Neural cell (in vitro differentiated cells): ENCODE results near the gene TDRD12. TPM values are rescaled to one million over a fixed set of nuclear protein-coding genes. Genes with fewer than 3 reads are reported as not detected.

Source experiments
- H2AFZ ChIP-seq: fragments of 200-600, 300-800 bp; sonication (generic), shearing (Covaris generic); 2 replicates; pipeline ENCODE4 v1.6.0; 2014; ENCODE audit warnings: low read depth, mild to moderate bottlenecking, antibody characterized with exemption, low read length, moderate library complexity
- H3F3A ChIP-seq: fragments of 200-600 bp; shearing (Covaris generic); 2 replicates; pipeline ENCODE4 v1.6.1; 2016; ENCODE audit warnings: mild to moderate bottlenecking, moderate library complexity, mixed read lengths, antibody characterized with exemption, low read length; ENCODE audit not compliant: insufficient read depth, poor library complexity, severe bottlenecking
- H3K27ac ChIP-seq: fragments of 200-600, 300-800 bp; sonication (generic), shearing (Covaris generic); 2 replicates; pipeline ENCODE4 v1.5.1; 2014; ENCODE audit warnings: mild to moderate bottlenecking, low read length, moderate library complexity
- H3K27me3 ChIP-seq: fragments of 300-800, 200-600 bp; sonication (generic), shearing (Covaris generic); 2 replicates; pipeline ENCODE4 v1.6.0; 2014; ENCODE audit warnings: mild to moderate bottlenecking, low read depth, low read length, moderate library complexity; ENCODE audit not compliant: insufficient read depth
- H3K36me3 ChIP-seq: fragments of 300-800, 200-600 bp; sonication (generic), shearing (Covaris generic); 2 replicates; pipeline ENCODE4 v1.5.1; 2014; ENCODE audit warnings: mild to moderate bottlenecking, antibody characterized with exemption, low read length, moderate library complexity; ENCODE audit not compliant: insufficient read depth
- H3K4me2 ChIP-seq: fragments of 300-800, 200-600 bp; sonication (generic), shearing (Covaris generic); 2 replicates; pipeline ENCODE4 v1.6.0; 2014; ENCODE audit warnings: mild to moderate bottlenecking, low read length
- H3K4me3 ChIP-seq: fragments of 300-800, 200-600 bp; sonication (generic), shearing (Covaris generic); 2 replicates; pipeline ENCODE4 v1.5.1; 2014; ENCODE audit warnings: mild to moderate bottlenecking, low read length, moderate library complexity
- H3K79me2 ChIP-seq: fragments of 200-600 bp; shearing (Covaris generic); replicated peaks from 2 replicates; pipeline ENCODE4 v1.6.0; 2014; ENCODE audit warnings: mild to moderate bottlenecking, low read length, moderate library complexity; ENCODE audit not compliant: insufficient read depth
- H3K9ac ChIP-seq: fragments of 300-800, 200-600 bp; sonication (generic), shearing (Covaris generic); 2 replicates; pipeline ENCODE4 v1.6.1; 2016; ENCODE audit warnings: mild to moderate bottlenecking, low read length, mixed read lengths
- H3K9me2 ChIP-seq: fragments of 200-600 bp; shearing (Covaris generic); 2 replicates; pipeline ENCODE4 v1.6.1; 2016; ENCODE audit warnings: mild to moderate bottlenecking, low read length, mixed read lengths; ENCODE audit not compliant: insufficient read depth
- H3K9me3 ChIP-seq: fragments of 200-600, 300-800 bp; sonication (generic), shearing (Covaris generic); 2 replicates; pipeline ENCODE4 v1.6.1; 2016; ENCODE audit warnings: mild to moderate bottlenecking, mixed run types, low read length, moderate library complexity, mixed read lengths
- H4K20me1 ChIP-seq: fragments of 200-600 bp; shearing (Covaris generic); 2 replicates; pipeline ENCODE4 v1.6.1; 2016; ENCODE audit warnings: mild to moderate bottlenecking, mixed run types; ENCODE audit not compliant: insufficient read depth
- EP300 ChIP-seq: fragments of 450-650 bp; conservative IDR thresholded peaks from 2 replicates; pipeline ENCODE4 v1.6.1; 2014; ENCODE audit warnings: antibody characterized with exemption, mild to moderate bottlenecking, moderate library complexity; ENCODE audit not compliant: poor library complexity, severe bottlenecking
- EZH2 ChIP-seq: fragments of 200-600, 300-800 bp; shearing (Covaris generic), sonication (generic); IDR thresholded peaks from 2 replicates; pipeline ENCODE4 v1.6.1; 2014; ENCODE audit warnings: antibody characterized with exemption, low read length, borderline replicate concordance, mild to moderate bottlenecking; ENCODE audit not compliant: insufficient read depth, poor library complexity, severe bottlenecking
- MXI1 ChIP-seq: fragments of 450-650 bp; conservative IDR thresholded peaks from 2 replicates; pipeline ENCODE4 v1.6.1; 2014; ENCODE audit warnings: antibody characterized with exemption, mild to moderate bottlenecking; ENCODE audit not compliant: poor library complexity, severe bottlenecking
- POLR2AphosphoS5 ChIP-seq: IDR thresholded peaks from 2 replicates; pipeline ENCODE4 v1.6.1; 2012
- RAD21 ChIP-seq: fragments of 450-650 bp; conservative IDR thresholded peaks from 2 replicates; pipeline ENCODE4 v1.6.1; 2014; ENCODE audit warnings: antibody characterized with exemption, mild to moderate bottlenecking, moderate library complexity
- SMC3 ChIP-seq: fragments of 450-650 bp; conservative IDR thresholded peaks from 2 replicates; pipeline ENCODE4 v1.6.1; 2014; ENCODE audit warnings: antibody characterized with exemption, mild to moderate bottlenecking, moderate library complexity; ENCODE audit not compliant: poor library complexity
- TAF1 ChIP-seq: IDR thresholded peaks from 2 replicates; pipeline ENCODE4 v1.6.1; 2012; ENCODE audit warnings: low read depth
- polyA plus RNA-seq: library from polyadenylated mRNA; depleted of rRNA; stranded (reverse); fragments of >200 nt; gene quantifications from 2 replicates; pipeline ENCODE4 v1.2.3, GENCODE V29; 2014
- TF ChIP-seq, protein P1 (sequence below): IDR thresholded peaks from 2 replicates; pipeline ENCODE4 v1.6.1; 2012; ENCODE audit warnings: borderline replicate concordance
- TF ChIP-seq, protein P2 (sequence below): fragments of 450-650 bp; IDR thresholded peaks from 2 replicates; pipeline ENCODE4 v1.5.1; 2014; ENCODE audit warnings: antibody characterized with exemption, mild to moderate bottlenecking, moderate library complexity; ENCODE audit not compliant: poor library complexity, severe bottlenecking

TDRD12 gene
- polyA plus RNA-seq, 1 donor from 2014 or later = 9.2 TPM

DNA sequence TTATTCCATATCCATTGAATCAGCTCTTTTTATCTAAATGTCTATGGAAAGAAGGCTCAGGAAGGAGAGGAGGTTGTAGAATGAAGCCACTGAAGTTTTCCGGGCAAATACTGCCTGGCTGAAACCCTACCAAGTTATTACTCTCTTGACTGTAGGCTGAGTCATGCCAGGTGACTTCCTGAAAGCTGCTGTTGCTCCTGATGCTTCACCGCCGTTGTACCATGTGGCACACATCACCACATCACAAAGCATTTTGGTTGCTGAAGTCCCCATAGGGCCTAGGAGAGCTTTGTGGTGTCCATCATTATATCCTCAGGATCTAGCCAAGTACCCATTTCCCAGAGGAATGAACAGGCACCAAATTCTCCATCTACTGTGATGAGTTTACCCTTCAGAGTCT lies 11.1 kb upstream of the TDRD12 start:
- H4K20me1 ChIP-seq = no peaks in the 10 kb centered on the region
- H3K9me3 ChIP-seq = no peaks in the 10 kb centered on the region
- H3K27ac ChIP-seq = no peak overlapping the region
- H3K36me3 ChIP-seq = no peaks in the 10 kb centered on the region
- no peaks in the 10 kb centered on the region for H3F3A ChIP-seq
- TF ChIP-seq MXI1 (no peak), TAF1 (no peak), EP300 (no peak), RAD21 (no peak), POLR2AphosphoS5 (no peak), EZH2 (no peak), SMC3 (no peak)
- TF ChIP-seq, protein P1, sequence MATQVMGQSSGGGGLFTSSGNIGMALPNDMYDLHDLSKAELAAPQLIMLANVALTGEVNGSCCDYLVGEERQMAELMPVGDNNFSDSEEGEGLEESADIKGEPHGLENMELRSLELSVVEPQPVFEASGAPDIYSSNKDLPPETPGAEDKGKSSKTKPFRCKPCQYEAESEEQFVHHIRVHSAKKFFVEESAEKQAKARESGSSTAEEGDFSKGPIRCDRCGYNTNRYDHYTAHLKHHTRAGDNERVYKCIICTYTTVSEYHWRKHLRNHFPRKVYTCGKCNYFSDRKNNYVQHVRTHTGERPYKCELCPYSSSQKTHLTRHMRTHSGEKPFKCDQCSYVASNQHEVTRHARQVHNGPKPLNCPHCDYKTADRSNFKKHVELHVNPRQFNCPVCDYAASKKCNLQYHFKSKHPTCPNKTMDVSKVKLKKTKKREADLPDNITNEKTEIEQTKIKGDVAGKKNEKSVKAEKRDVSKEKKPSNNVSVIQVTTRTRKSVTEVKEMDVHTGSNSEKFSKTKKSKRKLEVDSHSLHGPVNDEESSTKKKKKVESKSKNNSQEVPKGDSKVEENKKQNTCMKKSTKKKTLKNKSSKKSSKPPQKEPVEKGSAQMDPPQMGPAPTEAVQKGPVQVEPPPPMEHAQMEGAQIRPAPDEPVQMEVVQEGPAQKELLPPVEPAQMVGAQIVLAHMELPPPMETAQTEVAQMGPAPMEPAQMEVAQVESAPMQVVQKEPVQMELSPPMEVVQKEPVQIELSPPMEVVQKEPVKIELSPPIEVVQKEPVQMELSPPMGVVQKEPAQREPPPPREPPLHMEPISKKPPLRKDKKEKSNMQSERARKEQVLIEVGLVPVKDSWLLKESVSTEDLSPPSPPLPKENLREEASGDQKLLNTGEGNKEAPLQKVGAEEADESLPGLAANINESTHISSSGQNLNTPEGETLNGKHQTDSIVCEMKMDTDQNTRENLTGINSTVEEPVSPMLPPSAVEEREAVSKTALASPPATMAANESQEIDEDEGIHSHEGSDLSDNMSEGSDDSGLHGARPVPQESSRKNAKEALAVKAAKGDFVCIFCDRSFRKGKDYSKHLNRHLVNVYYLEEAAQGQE = no peak
- TF ChIP-seq, protein P2, sequence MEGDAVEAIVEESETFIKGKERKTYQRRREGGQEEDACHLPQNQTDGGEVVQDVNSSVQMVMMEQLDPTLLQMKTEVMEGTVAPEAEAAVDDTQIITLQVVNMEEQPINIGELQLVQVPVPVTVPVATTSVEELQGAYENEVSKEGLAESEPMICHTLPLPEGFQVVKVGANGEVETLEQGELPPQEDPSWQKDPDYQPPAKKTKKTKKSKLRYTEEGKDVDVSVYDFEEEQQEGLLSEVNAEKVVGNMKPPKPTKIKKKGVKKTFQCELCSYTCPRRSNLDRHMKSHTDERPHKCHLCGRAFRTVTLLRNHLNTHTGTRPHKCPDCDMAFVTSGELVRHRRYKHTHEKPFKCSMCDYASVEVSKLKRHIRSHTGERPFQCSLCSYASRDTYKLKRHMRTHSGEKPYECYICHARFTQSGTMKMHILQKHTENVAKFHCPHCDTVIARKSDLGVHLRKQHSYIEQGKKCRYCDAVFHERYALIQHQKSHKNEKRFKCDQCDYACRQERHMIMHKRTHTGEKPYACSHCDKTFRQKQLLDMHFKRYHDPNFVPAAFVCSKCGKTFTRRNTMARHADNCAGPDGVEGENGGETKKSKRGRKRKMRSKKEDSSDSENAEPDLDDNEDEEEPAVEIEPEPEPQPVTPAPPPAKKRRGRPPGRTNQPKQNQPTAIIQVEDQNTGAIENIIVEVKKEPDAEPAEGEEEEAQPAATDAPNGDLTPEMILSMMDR = no peak
- no peaks in the 10 kb centered on the region for H3K79me2 ChIP-seq
- H3K27me3 ChIP-seq = no peaks in the 10 kb centered on the region
- no peaks in the 10 kb centered on the region for H3K9me2 ChIP-seq
- H3K9ac ChIP-seq = no peak overlapping the region
- no peak overlapping the region for H3K4me3 ChIP-seq
- no peak overlapping the region for H3K4me2 ChIP-seq
- H2AFZ ChIP-seq = no peak overlapping the region

DNA sequence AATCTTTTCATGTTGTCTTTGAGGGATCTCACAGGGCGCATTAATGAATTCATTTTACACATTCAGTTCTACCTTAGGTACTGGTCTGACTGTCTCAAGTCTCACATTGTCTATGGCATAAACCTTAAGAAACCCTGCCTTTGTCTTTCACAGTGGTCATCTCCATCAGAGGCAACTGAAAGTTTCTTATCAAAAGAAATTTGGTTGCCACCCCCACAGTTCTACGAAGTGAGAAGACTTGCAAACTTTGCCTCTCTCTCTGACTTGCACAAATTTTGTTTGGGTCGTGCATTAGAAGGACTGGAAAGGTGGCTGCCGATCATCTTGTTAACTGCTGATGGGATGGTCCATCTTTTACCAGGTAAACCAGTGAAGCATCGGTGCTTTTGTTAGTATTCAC lies 10.5 kb upstream of the TDRD12 start:
- no peak for TF ChIP-seq POLR2AphosphoS5
- no peak for TF ChIP-seq EZH2
- TF ChIP-seq MXI1 = no peak
- TF ChIP-seq RAD21 = no peak
- TF ChIP-seq, protein P2 = no peak
- TF ChIP-seq EP300 = no peak
- TF ChIP-seq, protein P1 = no peak
- no peak for TF ChIP-seq TAF1
- TF ChIP-seq SMC3 = no peak
- Histone ChIP-seq H2AFZ (no peak overlapping the region), H3K27me3 (no peaks in the 10 kb centered on the region), H3K9me2 (no peaks in the 10 kb centered on the region), H4K20me1 (no peaks in the 10 kb centered on the region), H3K9me3 (no peaks in the 10 kb centered on the region), H3K4me3 (no peak overlapping the region), H3F3A (no peaks in the 10 kb centered on the region), H3K79me2 (no peaks in the 10 kb centered on the region), H3K27ac (no peak overlapping the region), H3K4me2 (no peak overlapping the region), H3K36me3 (no peaks in the 10 kb centered on the region), H3K9ac (no peak overlapping the region)
